HG02759 (cell line): ENCODE measurements around the gene TAAR1.
A peak's percentile ranks its signal among the peaks of the same experiment; 100 is the strongest.
"Not testable (repeated sequence)": the region's sequence is repeated elsewhere in the genome, so short reads cannot be mapped to it uniquely, and the experiment has no call there.

Experiments
- ATAC-seq: cut with Tn5 transposase; IDR thresholded peaks from one replicate; pipeline ENCODE4 v1.9.1; 2021; ENCODE audit warnings: mild to moderate bottlenecking, moderate library complexity; ENCODE audit not compliant: unreplicated experiment

TAAR1 gene

GRCh38 chr6:132659082-132659481 lies at the start of gene TAAR1:
TSS of gene TAAR1 (minus strand) at chr6:132659182. CDS start at chr6:132646003, 13,179 bp downstream.
- no peak for ATAC-seq

- no peak for ATAC-seq
Measured at GRCh38 chr6:132708771-132709170, 49.8 kb upstream of the TAAR1 start.

- no peak for ATAC-seq
Measured at GRCh38 chr6:132708002-132708401, 49.0 kb upstream of the TAAR1 start.

- not testable (repeated sequence) for ATAC-seq
Measured at GRCh38 chr6:132706756-132707155, 47.8 kb upstream of the TAAR1 start.

GRCh38 chr6:132703936-132704335 lies 45.0 kb upstream of the TAAR1 start:
- ATAC-seq, result no peak

GRCh38 chr6:132698608-132699007 lies 39.6 kb upstream of the TAAR1 start:
- ATAC-seq, result no peak

GRCh38 chr6:132695773-132696172 lies 36.8 kb upstream of the TAAR1 start:
- ATAC-seq, result no peak

- no peak for ATAC-seq
Measured at GRCh38 chr6:132693478-132693877, 34.5 kb upstream of the TAAR1 start.

GRCh38 chr6:132690678-132691077 lies 31.7 kb upstream of the TAAR1 start:
- no peak for ATAC-seq

GRCh38 chr6:132687306-132687705 lies 28.3 kb upstream of the TAAR1 start:
- no peak for ATAC-seq

- no peak for ATAC-seq
Measured at GRCh38 chr6:132686531-132686930, 27.5 kb upstream of the TAAR1 start.

- no peak for ATAC-seq
Measured at GRCh38 chr6:132685009-132685408, 26.0 kb upstream of the TAAR1 start.

- ATAC-seq, result no peak
Measured at GRCh38 chr6:132684272-132684671, 25.3 kb upstream of the TAAR1 start.

- no peak for ATAC-seq
Measured at GRCh38 chr6:132683543-132683942, 24.6 kb upstream of the TAAR1 start.

GRCh38 chr6:132679094-132679493 lies 20.1 kb upstream of the TAAR1 start:
- ATAC-seq, result peak; percentile 61

GRCh38 chr6:132675749-132676148 lies 16.8 kb upstream of the TAAR1 start:
- no peak for ATAC-seq

GRCh38 chr6:132675002-132675401 lies 16.0 kb upstream of the TAAR1 start:
- ATAC-seq, result no peak

GRCh38 chr6:132673376-132674094 lies 14.6 kb upstream of the TAAR1 start:
- ATAC-seq, result no peak

GRCh38 chr6:132671295-132671694 lies 12.3 kb upstream of the TAAR1 start:
- no peak for ATAC-seq

- ATAC-seq, result no peak
Measured at GRCh38 chr6:132669690-132670291, 10.8 kb upstream of the TAAR1 start.

- ATAC-seq, result no peak
Measured at GRCh38 chr6:132666118-132666517, 7.1 kb upstream of the TAAR1 start.

- no peak for ATAC-seq
Measured at GRCh38 chr6:132664309-132665034, 5.5 kb upstream of the TAAR1 start.
